ENCODE results near the gene VSNL1. TPM values are rescaled to one million over a fixed set of nuclear protein-coding genes. Genes with fewer than 3 reads are reported as not detected.

Gene VSNL1
- total RNA-seq, 1 donor: 0.36 TPM

DNA sequence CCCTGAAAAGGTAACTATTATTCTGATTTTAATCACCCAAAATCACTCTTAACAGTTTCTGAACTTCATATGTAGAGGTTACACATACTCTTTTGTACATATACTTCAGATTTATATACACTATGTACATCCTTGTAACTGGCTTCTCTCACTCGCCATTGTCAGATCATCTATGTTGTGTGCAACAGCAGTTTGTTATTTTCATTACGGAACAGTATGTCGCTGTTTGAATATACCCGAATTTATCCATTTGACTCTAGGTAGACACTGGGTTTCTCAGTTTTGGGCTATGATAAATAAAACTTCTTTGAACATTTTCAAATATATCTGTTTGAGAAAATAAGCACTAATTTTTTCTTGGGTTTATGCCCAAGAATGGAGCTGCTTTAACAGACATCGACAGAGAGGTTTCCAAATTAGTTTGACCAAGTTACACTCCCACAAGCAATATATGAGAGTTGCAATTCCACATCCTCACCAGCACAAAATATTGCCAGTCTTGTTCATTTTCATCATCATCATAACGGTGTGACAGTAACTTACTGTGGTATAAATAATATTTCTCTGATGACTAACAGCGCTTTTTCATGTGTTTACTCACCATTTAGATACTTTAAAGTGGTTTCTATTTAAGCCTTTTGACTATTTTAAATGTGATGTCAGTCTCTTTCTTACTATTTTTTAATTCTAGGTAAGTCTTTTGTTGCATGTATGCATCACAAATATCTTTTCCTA is 132.3 kb downstream of the VSNL1 start:
- Histone ChIP-seq H3K27me3 (ENCODE audit: insufficient read depth, low read length) (no peaks in the 10 kb centered on the region), H3K36me3 (ENCODE audit: insufficient read depth, low read length) (peaks cover 24% of the 10 kb centered on the region), H2AFZ (ENCODE audit: low read length) (no peak overlapping the region), H3K4me2 (ENCODE audit: insufficient read depth, low read length) (no peak overlapping the region), H3K27ac (ENCODE audit: low read depth, low read length) (peak overlapping the region; percentile 53), H3K4me1 (ENCODE audit: insufficient read depth, low read length) (peaks cover 2% of the 10 kb centered on the region), H4K20me1 (ENCODE audit: insufficient read depth, low read length) (no peaks in the 10 kb centered on the region), H3K79me2 (ENCODE audit: insufficient read depth, low read length) (no peaks in the 10 kb centered on the region), H3K4me3 (ENCODE audit: insufficient read depth, low read length) (no peak overlapping the region), H3K9me3 (ENCODE audit: low read depth, low read length) (no peaks in the 10 kb centered on the region)
- DNase-seq (ENCODE audit: insufficient read length, low spot score, missing footprints): peak; percentile 76
- TF ChIP-seq, protein P1, sequence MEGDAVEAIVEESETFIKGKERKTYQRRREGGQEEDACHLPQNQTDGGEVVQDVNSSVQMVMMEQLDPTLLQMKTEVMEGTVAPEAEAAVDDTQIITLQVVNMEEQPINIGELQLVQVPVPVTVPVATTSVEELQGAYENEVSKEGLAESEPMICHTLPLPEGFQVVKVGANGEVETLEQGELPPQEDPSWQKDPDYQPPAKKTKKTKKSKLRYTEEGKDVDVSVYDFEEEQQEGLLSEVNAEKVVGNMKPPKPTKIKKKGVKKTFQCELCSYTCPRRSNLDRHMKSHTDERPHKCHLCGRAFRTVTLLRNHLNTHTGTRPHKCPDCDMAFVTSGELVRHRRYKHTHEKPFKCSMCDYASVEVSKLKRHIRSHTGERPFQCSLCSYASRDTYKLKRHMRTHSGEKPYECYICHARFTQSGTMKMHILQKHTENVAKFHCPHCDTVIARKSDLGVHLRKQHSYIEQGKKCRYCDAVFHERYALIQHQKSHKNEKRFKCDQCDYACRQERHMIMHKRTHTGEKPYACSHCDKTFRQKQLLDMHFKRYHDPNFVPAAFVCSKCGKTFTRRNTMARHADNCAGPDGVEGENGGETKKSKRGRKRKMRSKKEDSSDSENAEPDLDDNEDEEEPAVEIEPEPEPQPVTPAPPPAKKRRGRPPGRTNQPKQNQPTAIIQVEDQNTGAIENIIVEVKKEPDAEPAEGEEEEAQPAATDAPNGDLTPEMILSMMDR (IDR thresholded peaks at IDR 0.05; ENCODE audit: extremely low read depth, low read depth, low read length): no peak

DNA sequence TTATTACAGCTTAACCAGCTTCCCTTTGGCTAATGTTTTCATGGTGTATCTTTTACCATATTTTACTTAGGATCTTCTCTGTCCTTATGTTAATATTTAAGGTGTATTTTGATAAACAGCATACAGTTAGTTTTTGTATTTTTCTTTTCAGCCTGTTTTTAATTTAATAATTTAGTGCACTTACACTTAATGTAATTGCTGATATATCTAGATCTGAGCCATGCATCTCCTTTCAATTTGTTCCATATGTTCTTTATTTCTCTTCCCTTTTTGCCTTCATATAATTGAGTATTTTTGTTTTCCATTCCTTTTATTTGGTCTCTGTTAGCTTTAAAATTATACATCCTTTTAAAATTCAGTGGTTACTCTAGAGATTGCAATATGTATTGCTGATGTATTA is 134.3 kb downstream of the VSNL1 start:
- DNase-seq (ENCODE audit: insufficient read length, low spot score, missing footprints): no peak
- H4K20me1 ChIP-seq (ENCODE audit: insufficient read depth, low read length): no peaks in the 10 kb centered on the region

DNA sequence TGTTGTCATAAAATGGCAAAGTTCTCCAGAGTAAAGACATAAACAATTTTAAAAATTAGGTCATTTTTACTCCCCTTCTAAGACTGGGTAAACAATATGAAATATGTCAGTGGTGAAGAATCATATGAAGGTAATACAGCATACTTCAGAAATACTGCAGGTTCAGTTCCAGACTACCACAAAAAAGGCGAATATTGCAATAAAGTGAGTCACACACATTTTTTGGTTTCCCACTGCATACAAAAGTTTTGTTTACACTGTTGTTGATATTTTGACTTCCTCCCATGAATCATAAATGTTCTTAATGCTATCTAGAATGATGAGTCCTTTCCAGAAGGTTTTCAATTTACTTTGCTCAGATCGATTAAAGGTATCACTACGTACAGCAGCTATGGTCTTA is 139.6 kb downstream of the VSNL1 start:
- no peaks in the 10 kb centered on the region for H4K20me1 ChIP-seq (ENCODE audit: insufficient read depth, low read length)
- no peak overlapping the region for H2AFZ ChIP-seq (ENCODE audit: low read length)
- no peak for DNase-seq (ENCODE audit: insufficient read length, low spot score, missing footprints)
- H3K79me2 ChIP-seq (ENCODE audit: insufficient read depth, low read length): no peaks in the 10 kb centered on the region
- no peak overlapping the region for H3K4me2 ChIP-seq (ENCODE audit: insufficient read depth, low read length)
- no peak overlapping the region for H3K27ac ChIP-seq (ENCODE audit: low read depth, low read length)
- H3K9me3 ChIP-seq (ENCODE audit: low read depth, low read length): no peaks in the 10 kb centered on the region
- peaks cover 9% of the 10 kb centered on the region for H3K36me3 ChIP-seq (ENCODE audit: insufficient read depth, low read length)
- TF ChIP-seq, protein P1 (IDR thresholded peaks at IDR 0.05; ENCODE audit: extremely low read depth, low read depth, low read length): no peak
- no peaks in the 10 kb centered on the region for H3K4me1 ChIP-seq (ENCODE audit: insufficient read depth, low read length)
- H3K27me3 ChIP-seq (ENCODE audit: insufficient read depth, low read length): no peaks in the 10 kb centered on the region
- no peak overlapping the region for H3K4me3 ChIP-seq (ENCODE audit: insufficient read depth, low read length)

More for the DNA sequence above, 134.3 kb downstream of the VSNL1 start:
- no peak overlapping the region for H2AFZ ChIP-seq (ENCODE audit: low read length)
- peaks cover 11% of the 10 kb centered on the region for H3K36me3 ChIP-seq (ENCODE audit: insufficient read depth, low read length)
- H3K9me3 ChIP-seq (ENCODE audit: low read depth, low read length): no peaks in the 10 kb centered on the region
- H3K4me3 ChIP-seq (ENCODE audit: insufficient read depth, low read length): no peak overlapping the region
- peaks cover 2% of the 10 kb centered on the region for H3K4me1 ChIP-seq (ENCODE audit: insufficient read depth, low read length)
- no peaks in the 10 kb centered on the region for H3K79me2 ChIP-seq (ENCODE audit: insufficient read depth, low read length)
- no peaks in the 10 kb centered on the region for H3K27me3 ChIP-seq (ENCODE audit: insufficient read depth, low read length)
- no peak overlapping the region for H3K4me2 ChIP-seq (ENCODE audit: insufficient read depth, low read length)
- H3K27ac ChIP-seq (ENCODE audit: low read depth, low read length): no peak overlapping the region
- TF ChIP-seq, protein P1 (IDR thresholded peaks at IDR 0.05; ENCODE audit: extremely low read depth, low read depth, low read length): no peak

DNA sequence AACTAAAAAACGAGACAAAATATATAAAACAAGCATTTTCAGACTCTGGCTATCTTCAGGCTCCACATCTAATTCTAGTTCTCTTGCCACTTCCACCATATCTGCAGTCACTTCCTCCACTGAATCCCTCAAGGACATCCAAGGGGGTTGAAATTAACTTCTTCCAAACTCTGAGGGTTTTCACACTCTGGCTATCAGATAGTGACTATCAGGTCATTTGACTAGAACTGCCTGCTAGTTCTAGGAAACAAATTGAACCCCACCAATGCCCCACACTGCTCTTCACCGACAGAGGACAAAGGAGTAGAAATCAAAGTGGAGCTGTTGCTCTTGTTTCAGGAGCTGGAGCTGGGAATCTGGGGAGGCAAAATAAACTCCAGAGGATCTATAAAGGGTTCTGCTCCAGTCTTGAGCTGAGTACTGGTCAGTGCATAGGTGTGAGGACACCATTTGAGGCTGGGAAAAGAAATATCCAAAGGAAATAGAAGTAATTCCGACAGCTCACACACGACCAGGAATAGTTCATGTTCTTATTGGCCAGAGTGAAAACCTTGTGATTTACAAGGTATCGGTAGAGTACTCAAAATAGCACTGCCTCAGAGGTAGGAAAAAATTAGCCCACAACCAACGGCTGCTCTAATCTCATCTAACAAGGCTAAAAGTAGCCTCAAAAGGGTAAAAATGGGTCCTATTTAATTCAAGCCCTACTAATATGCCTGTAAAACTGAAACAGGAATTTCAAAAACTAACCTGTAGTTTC is 141.8 kb downstream of the VSNL1 start:
- TF ChIP-seq, protein P1 (IDR thresholded peaks at IDR 0.05; ENCODE audit: extremely low read depth, low read depth, low read length): no peak
- H3K27ac ChIP-seq (ENCODE audit: low read depth, low read length): no peak overlapping the region
- H3K79me2 ChIP-seq (ENCODE audit: insufficient read depth, low read length): no peaks in the 10 kb centered on the region
- H4K20me1 ChIP-seq (ENCODE audit: insufficient read depth, low read length): no peaks in the 10 kb centered on the region
- H3K4me2 ChIP-seq (ENCODE audit: insufficient read depth, low read length): no peak overlapping the region
- no peaks in the 10 kb centered on the region for H3K4me1 ChIP-seq (ENCODE audit: insufficient read depth, low read length)
- H3K4me3 ChIP-seq (ENCODE audit: insufficient read depth, low read length): no peak overlapping the region
- no peak for DNase-seq (ENCODE audit: insufficient read length, low spot score, missing footprints)
- peaks cover 5% of the 10 kb centered on the region for H3K36me3 ChIP-seq (ENCODE audit: insufficient read depth, low read length)
- no peak overlapping the region for H2AFZ ChIP-seq (ENCODE audit: low read length)
- H3K27me3 ChIP-seq (ENCODE audit: insufficient read depth, low read length): no peaks in the 10 kb centered on the region
- no peaks in the 10 kb centered on the region for H3K9me3 ChIP-seq (ENCODE audit: low read depth, low read length)

All from osteoblast (primary cell).